ENCODE data around the gene KCTD3.

GRCh38 chr1:215568299-215568692, 1.2 kb downstream of the KCTD3 start:
- TF ChIP-seq POLR2A (IDR thresholded peaks at IDR 0.05) (no peak), CTCF (IDR thresholded peaks at IDR 0.05) (no peak)

Measured in right lobe of liver (tissue), 4 donors.